IMR-90 (cell line): ENCODE results near the gene COL5A2.

ENCODE experiments used
- BHLHE40 ChIP-seq: fragments of 150-350 bp; IDR thresholded peaks from 2 replicates; pipeline ENCODE4 v1.6.1; 2016; ENCODE audit warnings: mild to moderate bottlenecking, low read depth, low read length
- CEBPB ChIP-seq: IDR thresholded peaks from 2 replicates; pipeline ENCODE4 v1.6.1; 2012; ENCODE audit warnings: low read depth, low read length, improper control_type of control experiment
- CHD1 ChIP-seq: IDR thresholded peaks from 2 replicates; pipeline ENCODE4 v1.6.1; 2012; ENCODE audit warnings: low read depth, low read length, improper control_type of control experiment
- CTCF ChIP-seq: conservative IDR thresholded peaks from 2 replicates; pipeline ENCODE4 v1.5.1; 2012; ENCODE audit warnings: mild to moderate bottlenecking, low read depth, low read length, improper control_type of control experiment
- FOS ChIP-seq: fragments of 150-350 bp; IDR thresholded peaks from 2 replicates; pipeline ENCODE4 v1.6.1; 2016; ENCODE audit warnings: low read depth, low read length
- MAFK ChIP-seq: IDR thresholded peaks from 2 replicates; pipeline ENCODE4 v1.6.1; 2012; ENCODE audit warnings: low read depth, low read length, improper control_type of control experiment
- MXI1 ChIP-seq: IDR thresholded peaks from 2 replicates; pipeline ENCODE4 v1.6.1; 2012; ENCODE audit warnings: low read depth, mild to moderate bottlenecking, low read length, moderate library complexity, borderline replicate concordance
- POLR2A ChIP-seq: IDR thresholded peaks from 2 replicates; pipeline ENCODE4 v1.6.1; 2012; ENCODE audit warnings: mild to moderate bottlenecking, low read depth, low read length
- RAD21 ChIP-seq: IDR thresholded peaks from 2 replicates; pipeline ENCODE4 v1.6.1; 2012; ENCODE audit warnings: low read length, improper control_type of control experiment
- RCOR1 ChIP-seq: IDR thresholded peaks from 2 replicates; pipeline ENCODE4 v1.6.1; 2012; ENCODE audit warnings: mild to moderate bottlenecking, low read length, improper control_type of control experiment; ENCODE audit not compliant: insufficient replicate concordance
- SMC3 ChIP-seq: fragments of 150-350 bp; IDR thresholded peaks from 2 replicates; pipeline ENCODE4 v1.6.1; 2016; ENCODE audit warnings: low read depth, mild to moderate bottlenecking, antibody characterized with exemption, low read length, moderate library complexity
- USF2 ChIP-seq: fragments of 150-350 bp; IDR thresholded peaks from 2 replicates; pipeline ENCODE4 v1.6.1; 2017; ENCODE audit warnings: mild to moderate bottlenecking, antibody characterized with exemption, low read length, low read depth
- TF ChIP-seq, protein P1 (sequence below): fragments of 150-350 bp; IDR thresholded peaks from 2 replicates; pipeline ENCODE4 v1.6.1; 2016; ENCODE audit warnings: low read depth, mild to moderate bottlenecking, low read length, moderate library complexity, borderline replicate concordance

DNA sequence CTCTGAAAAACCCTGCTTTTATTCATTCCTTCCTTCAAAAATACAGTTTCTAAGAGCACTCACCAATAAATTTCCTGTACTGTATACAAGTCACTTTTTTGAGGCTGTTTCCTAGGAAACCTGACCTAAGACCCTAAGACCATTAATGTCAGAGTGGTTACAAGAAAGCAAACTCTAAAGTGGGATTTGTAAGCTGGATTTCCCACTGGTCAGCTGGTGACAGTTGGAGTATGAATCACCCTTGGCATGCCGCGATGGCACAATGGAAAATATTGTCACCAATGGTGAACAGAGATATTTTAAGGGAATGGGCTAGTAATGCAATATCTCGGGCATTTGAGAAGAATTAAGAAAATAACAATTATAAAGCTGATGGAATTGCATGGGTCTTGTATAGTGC lies 103.4 kb downstream of the COL5A2 start:
- TF ChIP-seq CTCF (no peak), SMC3 (no peak), RAD21 (no peak), POLR2A (no peak), BHLHE40 (no peak), CEBPB (no peak), CHD1 (no peak), MAFK (no peak), USF2 (no peak), MXI1 (no peak), RCOR1 (no peak), FOS (no peak)
- TF ChIP-seq, protein P1, sequence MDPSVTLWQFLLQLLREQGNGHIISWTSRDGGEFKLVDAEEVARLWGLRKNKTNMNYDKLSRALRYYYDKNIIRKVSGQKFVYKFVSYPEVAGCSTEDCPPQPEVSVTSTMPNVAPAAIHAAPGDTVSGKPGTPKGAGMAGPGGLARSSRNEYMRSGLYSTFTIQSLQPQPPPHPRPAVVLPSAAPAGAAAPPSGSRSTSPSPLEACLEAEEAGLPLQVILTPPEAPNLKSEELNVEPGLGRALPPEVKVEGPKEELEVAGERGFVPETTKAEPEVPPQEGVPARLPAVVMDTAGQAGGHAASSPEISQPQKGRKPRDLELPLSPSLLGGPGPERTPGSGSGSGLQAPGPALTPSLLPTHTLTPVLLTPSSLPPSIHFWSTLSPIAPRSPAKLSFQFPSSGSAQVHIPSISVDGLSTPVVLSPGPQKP = no peak
